HFF-Myc (cell line): Measurements from ENCODE around the gene EXOSC10.

Source experiments
- DNase-seq: peaks from one replicate; pipeline ENCODE4 v3.0.0-alpha.2; 2011; ENCODE audit warnings: low read depth; ENCODE audit errors: extremely low read depth
- H3K4me3 ChIP-seq: replicated peaks from 2 replicates; pipeline ENCODE4 v1.5.1; 2011; ENCODE audit warnings: low read depth, mild to moderate bottlenecking, control low read depth, low read length
- TF ChIP-seq, protein P1 (sequence below): IDR thresholded peaks from 2 replicates; pipeline ENCODE4 v1.5.1; 2012; ENCODE audit warnings: mild to moderate bottlenecking, low read depth, low read length, control low read depth; ENCODE audit errors: missing control alignments

Gene EXOSC10

GRCh38 chr1:11031624-11032262, 67.9 kb downstream of the EXOSC10 start:
- TF ChIP-seq, protein P1, sequence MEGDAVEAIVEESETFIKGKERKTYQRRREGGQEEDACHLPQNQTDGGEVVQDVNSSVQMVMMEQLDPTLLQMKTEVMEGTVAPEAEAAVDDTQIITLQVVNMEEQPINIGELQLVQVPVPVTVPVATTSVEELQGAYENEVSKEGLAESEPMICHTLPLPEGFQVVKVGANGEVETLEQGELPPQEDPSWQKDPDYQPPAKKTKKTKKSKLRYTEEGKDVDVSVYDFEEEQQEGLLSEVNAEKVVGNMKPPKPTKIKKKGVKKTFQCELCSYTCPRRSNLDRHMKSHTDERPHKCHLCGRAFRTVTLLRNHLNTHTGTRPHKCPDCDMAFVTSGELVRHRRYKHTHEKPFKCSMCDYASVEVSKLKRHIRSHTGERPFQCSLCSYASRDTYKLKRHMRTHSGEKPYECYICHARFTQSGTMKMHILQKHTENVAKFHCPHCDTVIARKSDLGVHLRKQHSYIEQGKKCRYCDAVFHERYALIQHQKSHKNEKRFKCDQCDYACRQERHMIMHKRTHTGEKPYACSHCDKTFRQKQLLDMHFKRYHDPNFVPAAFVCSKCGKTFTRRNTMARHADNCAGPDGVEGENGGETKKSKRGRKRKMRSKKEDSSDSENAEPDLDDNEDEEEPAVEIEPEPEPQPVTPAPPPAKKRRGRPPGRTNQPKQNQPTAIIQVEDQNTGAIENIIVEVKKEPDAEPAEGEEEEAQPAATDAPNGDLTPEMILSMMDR, result no peak

DNA sequence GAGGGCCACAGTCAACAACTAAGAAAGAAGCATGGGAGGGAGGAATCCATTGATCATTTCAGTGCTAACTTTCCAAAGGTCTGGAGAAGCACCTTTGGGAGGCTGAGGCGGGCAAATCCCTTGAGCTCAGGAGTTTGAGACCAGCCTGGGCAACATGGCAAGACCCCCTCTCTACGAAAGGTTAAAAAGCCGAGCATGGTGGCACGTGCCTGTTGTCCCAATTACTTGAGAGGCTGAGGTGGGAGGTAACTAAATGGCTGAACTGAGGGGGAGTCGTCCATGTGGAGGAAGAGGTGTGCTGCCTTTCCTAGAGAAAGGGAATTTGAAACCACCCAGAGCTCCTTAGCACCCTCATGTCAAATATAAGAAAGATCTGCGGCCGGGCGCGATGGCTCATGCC, 68.8 kb downstream of the EXOSC10 start:
- TF ChIP-seq, protein P1, result no peak
- no peak overlapping the region for H3K4me3 ChIP-seq
- DNase-seq, result no peak

More at GRCh38 chr1:11031624-11032262, 67.9 kb downstream of the EXOSC10 start:
- no peak overlapping the region for H3K4me3 ChIP-seq
- DNase-seq, result no peak

- TF ChIP-seq, protein P1, result no peak
- DNase-seq, result no peak
- no peak overlapping the region for H3K4me3 ChIP-seq
Measured at GRCh38 chr1:11028018-11028417, 71.7 kb downstream of the EXOSC10 start.

GRCh38 chr1:11027316-11027715, 72.4 kb downstream of the EXOSC10 start:
- no peak for DNase-seq
- no peak overlapping the region for H3K4me3 ChIP-seq
- TF ChIP-seq, protein P1, result no peak

DNA sequence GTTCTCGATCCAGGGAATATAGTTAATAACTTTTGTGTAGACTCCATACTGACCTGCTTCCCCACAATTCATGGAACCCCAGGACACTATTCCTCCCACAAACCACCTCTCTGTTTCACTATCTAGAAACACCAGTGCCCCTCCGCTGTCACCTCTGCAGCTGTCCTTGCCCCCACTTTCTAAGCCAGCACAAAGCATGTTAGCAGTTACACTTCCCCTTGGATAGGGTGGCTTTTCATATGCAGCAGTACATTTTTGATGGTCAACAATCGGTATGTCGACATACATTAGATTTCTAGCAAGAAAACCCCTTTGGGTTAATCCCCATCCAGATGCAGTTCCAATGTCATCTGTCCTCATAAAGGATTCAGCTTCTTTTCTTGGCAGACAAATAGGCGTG, 72.8 kb downstream of the EXOSC10 start:
- TF ChIP-seq, protein P1, result no peak
- DNase-seq, result no peak

GRCh38 chr1:11026052-11026451, 73.6 kb downstream of the EXOSC10 start:
- no peak overlapping the region for H3K4me3 ChIP-seq
- no peak for DNase-seq
- TF ChIP-seq, protein P1, result no peak

More for the DNA sequence above, 72.8 kb downstream of the EXOSC10 start:
- H3K4me3 ChIP-seq, result no peak overlapping the region

GRCh38 chr1:11025618-11026017, 74.1 kb downstream of the EXOSC10 start:
- no peak for DNase-seq
- H3K4me3 ChIP-seq, result no peak overlapping the region
- TF ChIP-seq, protein P1, result no peak
